Keratinocyte (primary cell): ENCODE results near the gene MED14. TPM values are rescaled to one million over a fixed set of nuclear protein-coding genes. Genes with fewer than 3 reads are reported as not detected.

Experiments used
- DNase-seq: peaks from one replicate; pipeline ENCODE4 v3.0.0-alpha.2; 2011; ENCODE audit warnings: low read depth, missing footprints, low spot score
- FAIRE-seq: peaks from 2 replicates; lab custom pipeline; 2011; peaks lifted over from hg19 to GRCh38; lab: Jason Lieb, UNC
- H2AFZ ChIP-seq: 2 replicates; pipeline ENCODE4 v1.6.0; 2012; ENCODE audit warnings: low read length, control low read depth, inconsistent platforms; ENCODE audit not compliant: control insufficient read depth
- H3K27ac ChIP-seq: 2 replicates; pipeline ENCODE4 v1.5.1; 2011; ENCODE audit warnings: low read length; ENCODE audit not compliant: control insufficient read depth, insufficient read depth
- H3K27me3 ChIP-seq: 3 replicates; pipeline ENCODE4 v1.6.0; 2011; ENCODE audit warnings: low read length; ENCODE audit not compliant: control insufficient read depth, insufficient read depth; ENCODE audit errors: extremely low read depth
- H3K36me3 ChIP-seq, 2 experiments: 2 replicates in 1 of 2; 3 replicates in 1 of 2; pipeline ENCODE4 v1.5.1; 2011; ENCODE audit warnings: low read length in 2 of 2, mild to moderate bottlenecking in 1 of 2; ENCODE audit not compliant: control insufficient read depth in 2 of 2, insufficient read depth in 2 of 2; ENCODE audit errors: extremely low read depth in 1 of 2
- H3K4me1 ChIP-seq: 3 replicates; pipeline ENCODE4 v1.5.1; 2011; ENCODE audit warnings: low read length; ENCODE audit not compliant: control insufficient read depth, insufficient read depth; ENCODE audit errors: extremely low read depth
- H3K4me2 ChIP-seq: 3 replicates; pipeline ENCODE4 v1.6.0; 2011; ENCODE audit warnings: low read depth, low read length; ENCODE audit not compliant: control insufficient read depth, insufficient read depth; ENCODE audit errors: extremely low read depth
- H3K4me3 ChIP-seq, 3 experiments: fragments of 200-600 bp in 1 of 3; sonication (generic) in 1 of 3; 2 replicates in 2 of 3; 3 replicates in 1 of 3; pipeline ENCODE4 v1.5.1; 2011 to 2016; ENCODE audit warnings: low read length in 3 of 3, mild to moderate bottlenecking in 3 of 3, control low read depth in 2 of 3, inconsistent platforms in 1 of 3, low read depth in 1 of 3, mixed read lengths in 1 of 3, mixed run types in 1 of 3, moderate library complexity in 1 of 3; ENCODE audit not compliant: control insufficient read depth in 2 of 3, insufficient read depth in 2 of 3; ENCODE audit errors: extremely low read depth in 1 of 3
- H3K79me2 ChIP-seq: 2 replicates; pipeline ENCODE4 v1.6.0; 2012; ENCODE audit warnings: low read length; ENCODE audit not compliant: control insufficient read depth, insufficient read depth
- H3K9ac ChIP-seq: 3 replicates; pipeline ENCODE4 v1.6.0; 2011; ENCODE audit warnings: low read length; ENCODE audit not compliant: control insufficient read depth, insufficient read depth; ENCODE audit errors: extremely low read depth
- H3K9me1 ChIP-seq: 3 replicates; pipeline ENCODE4 v1.6.0; 2011; ENCODE audit warnings: low read length; ENCODE audit not compliant: control insufficient read depth, insufficient read depth; ENCODE audit errors: extremely low read depth
- H3K9me3 ChIP-seq: 2 replicates; pipeline ENCODE4 v1.5.1; 2012; ENCODE audit warnings: low read depth, low read length; ENCODE audit not compliant: control insufficient read depth
- H4K20me1 ChIP-seq: 3 replicates; pipeline ENCODE4 v1.6.0; 2011; ENCODE audit warnings: low read length; ENCODE audit not compliant: control insufficient read depth, insufficient read depth; ENCODE audit errors: extremely low read depth
- CTCF ChIP-seq, 3 experiments: IDR thresholded peaks in 1 of 3; conservative IDR thresholded peaks in 1 of 3; optimal IDR thresholded peaks in 1 of 3; 2 replicates in 2 of 3; 3 replicates in 1 of 3; pipeline versions ENCODE3 to v1.5.1; 2011; ENCODE audit warnings: low read length in 3 of 3, mild to moderate bottlenecking in 3 of 3, moderate library complexity in 2 of 3, control low read depth in 1 of 3, inconsistent platforms in 1 of 3; ENCODE audit not compliant: insufficient read depth in 2 of 3; ENCODE audit errors: extremely low read depth in 1 of 3
- EZH2 ChIP-seq: IDR thresholded peaks from one replicate; pipeline ENCODE4 v1.6.1; 2012; ENCODE audit warnings: inconsistent platforms, mild to moderate bottlenecking, low read length, moderate library complexity
- dilution Hi-C: fragments of 300-500 bp; cut with MboI; formaldehyde crosslinking; loops from one replicate; pipeline ENCODE4 v1.7.0; 2020; ENCODE audit warnings: low sequenced_read_pairs; ENCODE audit not compliant: extremely low pct_ligation_motif_present
- polyA plus RNA-seq, 5 experiments: library from polyadenylated mRNA; depleted of rRNA in 3 of 5; stranded (reverse) in 3 of 5; stranded (forward) in 1 of 5; unstranded in 1 of 5; fragments of >200 nt; gene quantifications; 1 replicate in 1 of 5; 2 replicates in 3 of 5; 3 replicates in 1 of 5; pipeline versions ENCODE4 v1.2.1 to v1.2.3, GENCODE V29; 2011 to 2012; ENCODE audit warnings: missing spikeins in 2 of 5, low read depth in 1 of 5, low replicate concordance in 1 of 5

MED14 gene
- polyA plus RNA-seq, 1 donor (not counting 4 experiments of a cell fraction or from before 2014, with no cell fraction given) = 25.9 TPM

- FAIRE-seq (no peak), DNase-seq (no peak)
- Histone ChIP-seq H3K27ac (no peak overlapping the region), H3K4me1 (no peaks in the 10 kb centered on the region), H3K9me1 (no peaks in the 10 kb centered on the region), H3K4me2 (no peak overlapping the region), H2AFZ (no peak overlapping the region), H3K9ac (no peak overlapping the region), H3K27me3 (peaks cover 6% of the 10 kb centered on the region), H4K20me1 (no peaks in the 10 kb centered on the region), H3K9me3 (no peaks in the 10 kb centered on the region), H3K36me3 (no peaks in the 10 kb centered on the region), H3K4me3 (no peak overlapping the region), H3K79me2 (no peaks in the 10 kb centered on the region)
- dilution Hi-C loops = no loop called here
- TF ChIP-seq CTCF (optimal IDR thresholded peaks at IDR 0.05 in 1 of 3, IDR thresholded peaks at IDR 0.05 in 1 of 3, conservative IDR thresholded peaks at IDR 0.05 in 1 of 3; ENCODE audit: extremely low read depth in 1 of 3, insufficient read depth in 2 of 3, low read length in 3 of 3) = no peak
- TF ChIP-seq EZH2 = no peak
Measured at GRCh38 chrX:40757058-40757457, 21.7 kb upstream of the MED14 start.

GRCh38 chrX:40755291-40756249 is 20.2 kb upstream of the MED14 start:
- FAIRE-seq (no peak), DNase-seq (no peak)
- Histone ChIP-seq H3K4me1 (no peaks in the 10 kb centered on the region), H4K20me1 (no peaks in the 10 kb centered on the region), H3K4me2 (no peak overlapping the region), H3K9me3 (no peaks in the 10 kb centered on the region), H3K36me3 (no peaks in the 10 kb centered on the region), H3K27ac (no peak overlapping the region), H3K9me1 (no peaks in the 10 kb centered on the region), H3K79me2 (no peaks in the 10 kb centered on the region), H3K27me3 (peaks cover 6% of the 10 kb centered on the region), H2AFZ (no peak overlapping the region), H3K4me3 (no peak overlapping the region), H3K9ac (no peak overlapping the region)
- no peak for TF ChIP-seq CTCF (optimal IDR thresholded peaks at IDR 0.05 in 1 of 3, IDR thresholded peaks at IDR 0.05 in 1 of 3, conservative IDR thresholded peaks at IDR 0.05 in 1 of 3; ENCODE audit: extremely low read depth in 1 of 3, insufficient read depth in 2 of 3, low read length in 3 of 3)
- TF ChIP-seq EZH2 = no peak
- dilution Hi-C loops = no loop called here
